HL-60 (cell line): ENCODE results near the gene FARP2.

Experiments
- POLR2AphosphoS5 ChIP-seq: IDR thresholded peaks from 2 replicates; pipeline ENCODE4 v1.6.1; 2012; ENCODE audit warnings: low read depth
- TF ChIP-seq, protein P1 (sequence below): IDR thresholded peaks from one replicate; pipeline ENCODE4 v1.5.1; 2011; ENCODE audit warnings: low read length, control low read depth, inconsistent platforms; ENCODE audit not compliant: insufficient read depth

- TF ChIP-seq, protein P1, sequence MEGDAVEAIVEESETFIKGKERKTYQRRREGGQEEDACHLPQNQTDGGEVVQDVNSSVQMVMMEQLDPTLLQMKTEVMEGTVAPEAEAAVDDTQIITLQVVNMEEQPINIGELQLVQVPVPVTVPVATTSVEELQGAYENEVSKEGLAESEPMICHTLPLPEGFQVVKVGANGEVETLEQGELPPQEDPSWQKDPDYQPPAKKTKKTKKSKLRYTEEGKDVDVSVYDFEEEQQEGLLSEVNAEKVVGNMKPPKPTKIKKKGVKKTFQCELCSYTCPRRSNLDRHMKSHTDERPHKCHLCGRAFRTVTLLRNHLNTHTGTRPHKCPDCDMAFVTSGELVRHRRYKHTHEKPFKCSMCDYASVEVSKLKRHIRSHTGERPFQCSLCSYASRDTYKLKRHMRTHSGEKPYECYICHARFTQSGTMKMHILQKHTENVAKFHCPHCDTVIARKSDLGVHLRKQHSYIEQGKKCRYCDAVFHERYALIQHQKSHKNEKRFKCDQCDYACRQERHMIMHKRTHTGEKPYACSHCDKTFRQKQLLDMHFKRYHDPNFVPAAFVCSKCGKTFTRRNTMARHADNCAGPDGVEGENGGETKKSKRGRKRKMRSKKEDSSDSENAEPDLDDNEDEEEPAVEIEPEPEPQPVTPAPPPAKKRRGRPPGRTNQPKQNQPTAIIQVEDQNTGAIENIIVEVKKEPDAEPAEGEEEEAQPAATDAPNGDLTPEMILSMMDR: no peak
- TF ChIP-seq POLR2AphosphoS5: no peak
These were observed 184.3 kb downstream of the FARP2 start for GRCh38 chr2:241540401-241540770.
